Astrocyte (in vitro differentiated cells and primary cell): ENCODE data around the gene UTY. TPM values are rescaled to one million over a fixed set of nuclear protein-coding genes. Genes with fewer than 3 reads are reported as not detected.
A peak's percentile ranks its signal among the peaks of the same experiment; 100 is the strongest.

Experiments
- DNase-seq: peaks from one replicate; pipeline ENCODE4 v3.0.0-alpha.2; 2010; ENCODE audit warnings: low read depth
- FAIRE-seq: peaks from 2 replicates; lab custom pipeline; 2011; peaks lifted over from hg19 to GRCh38; lab: Jason Lieb, UNC
- H2AFZ ChIP-seq: 2 replicates; pipeline ENCODE4 v1.6.0; 2012; ENCODE audit warnings: low read depth, low read length, inconsistent platforms
- H3K27ac ChIP-seq: 2 replicates; pipeline ENCODE4 v1.5.1; 2011; ENCODE audit warnings: low read depth, low read length, inconsistent platforms
- H3K27me3 ChIP-seq: 2 replicates; pipeline ENCODE4 v1.6.0; 2011; ENCODE audit warnings: low read length, inconsistent platforms; ENCODE audit not compliant: insufficient read depth
- H3K36me3 ChIP-seq: 2 replicates; pipeline ENCODE4 v1.5.1; 2011; ENCODE audit warnings: low read length, inconsistent platforms; ENCODE audit not compliant: insufficient read depth
- H3K4me1 ChIP-seq: 2 replicates; pipeline ENCODE4 v1.5.1; 2011; ENCODE audit warnings: low read length, inconsistent platforms; ENCODE audit not compliant: insufficient read depth
- H3K4me2 ChIP-seq: 2 replicates; pipeline ENCODE4 v1.6.0; 2012; ENCODE audit warnings: low read length, inconsistent platforms
- H3K4me3 ChIP-seq: 2 replicates; pipeline ENCODE4 v1.5.1; 2011; ENCODE audit warnings: low read depth, mild to moderate bottlenecking, low read length, inconsistent platforms; ENCODE audit not compliant: insufficient read depth
- H3K79me2 ChIP-seq: 2 replicates; pipeline ENCODE4 v1.6.0; 2012; ENCODE audit warnings: mild to moderate bottlenecking, low read length, inconsistent platforms; ENCODE audit not compliant: insufficient read depth
- H3K9ac ChIP-seq: 2 replicates; pipeline ENCODE4 v1.6.0; 2012; ENCODE audit warnings: mild to moderate bottlenecking, low read length, inconsistent platforms
- H3K9me3 ChIP-seq: 2 replicates; pipeline ENCODE4 v1.5.1; 2012; ENCODE audit warnings: low read depth, mild to moderate bottlenecking, low read length, inconsistent platforms; ENCODE audit not compliant: insufficient read depth
- H4K20me1 ChIP-seq: 2 replicates; pipeline ENCODE4 v1.6.0; 2012; ENCODE audit warnings: low read length, inconsistent platforms; ENCODE audit not compliant: insufficient read depth
- H3K27ac Mint-ChIP-seq: one replicate; pipeline ENCODE4 v1.8.0; 2021; ENCODE audit warnings: mild to moderate bottlenecking, mixed read lengths; ENCODE audit not compliant: unreplicated experiment
- H3K27me3 Mint-ChIP-seq: one replicate; pipeline ENCODE4 v1.8.0; 2021; ENCODE audit warnings: low read depth, mixed read lengths; ENCODE audit not compliant: unreplicated experiment
- H3K36me3 Mint-ChIP-seq: one replicate; pipeline ENCODE4 v1.8.0; 2021; ENCODE audit warnings: low read depth, mixed read lengths; ENCODE audit not compliant: unreplicated experiment
- H3K4me1 Mint-ChIP-seq: one replicate; pipeline ENCODE4 v1.8.0; 2021; ENCODE audit warnings: low read depth, mixed read lengths; ENCODE audit not compliant: unreplicated experiment
- H3K4me3 Mint-ChIP-seq: one replicate; pipeline ENCODE4 v1.8.0; 2021; ENCODE audit warnings: mild to moderate bottlenecking, moderate library complexity, mixed read lengths; ENCODE audit not compliant: unreplicated experiment
- H3K9me3 Mint-ChIP-seq: one replicate; pipeline ENCODE4 v1.8.0; 2021; ENCODE audit warnings: mild to moderate bottlenecking, mixed read lengths; ENCODE audit not compliant: unreplicated experiment
- EZH2 ChIP-seq: IDR thresholded peaks from 2 replicates; pipeline ENCODE4 v1.6.1; 2012; ENCODE audit warnings: mild to moderate bottlenecking, low read length, inconsistent platforms; ENCODE audit not compliant: insufficient read depth
- total RNA-seq: library from RNA; stranded (reverse); gene quantifications from 2 replicates; pipeline ENCODE4 v1.2.1, GENCODE V29; 2021
- TF ChIP-seq, protein P1 (sequence below): IDR thresholded peaks from 2 replicates; pipeline ENCODE4 v1.5.1; 2011; ENCODE audit warnings: low read depth, mild to moderate bottlenecking, inconsistent platforms, low read length, moderate library complexity; ENCODE audit not compliant: insufficient read depth

UTY gene
- total RNA-seq, 1 donor from 2014 or later: 14.9 TPM

GRCh38 chrY:13363641-13364040, 116.2 kb downstream of the UTY start:
- no peak for DNase-seq
- Histone ChIP-seq H3K36me3 (peaks cover 2% of the 10 kb centered on the region), H3K4me3 (no peak overlapping the region), H3K79me2 (no peaks in the 10 kb centered on the region), H3K9me3 (no peaks in the 10 kb centered on the region), H3K27ac (no peak overlapping the region), H3K4me2 (no peak overlapping the region), H4K20me1 (no peaks in the 10 kb centered on the region), H3K27me3 (no peaks in the 10 kb centered on the region), H3K4me1 (peaks cover 2% of the 10 kb centered on the region), H3K9ac (no peak overlapping the region), H2AFZ (no peak overlapping the region)
- no peak for TF ChIP-seq EZH2
- TF ChIP-seq, protein P1, sequence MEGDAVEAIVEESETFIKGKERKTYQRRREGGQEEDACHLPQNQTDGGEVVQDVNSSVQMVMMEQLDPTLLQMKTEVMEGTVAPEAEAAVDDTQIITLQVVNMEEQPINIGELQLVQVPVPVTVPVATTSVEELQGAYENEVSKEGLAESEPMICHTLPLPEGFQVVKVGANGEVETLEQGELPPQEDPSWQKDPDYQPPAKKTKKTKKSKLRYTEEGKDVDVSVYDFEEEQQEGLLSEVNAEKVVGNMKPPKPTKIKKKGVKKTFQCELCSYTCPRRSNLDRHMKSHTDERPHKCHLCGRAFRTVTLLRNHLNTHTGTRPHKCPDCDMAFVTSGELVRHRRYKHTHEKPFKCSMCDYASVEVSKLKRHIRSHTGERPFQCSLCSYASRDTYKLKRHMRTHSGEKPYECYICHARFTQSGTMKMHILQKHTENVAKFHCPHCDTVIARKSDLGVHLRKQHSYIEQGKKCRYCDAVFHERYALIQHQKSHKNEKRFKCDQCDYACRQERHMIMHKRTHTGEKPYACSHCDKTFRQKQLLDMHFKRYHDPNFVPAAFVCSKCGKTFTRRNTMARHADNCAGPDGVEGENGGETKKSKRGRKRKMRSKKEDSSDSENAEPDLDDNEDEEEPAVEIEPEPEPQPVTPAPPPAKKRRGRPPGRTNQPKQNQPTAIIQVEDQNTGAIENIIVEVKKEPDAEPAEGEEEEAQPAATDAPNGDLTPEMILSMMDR: no peak
- no peak for FAIRE-seq
- Mint-ChIP-seq H3K36me3 (no peaks in the 10 kb centered on the region), H3K9me3 (no peaks in the 10 kb centered on the region), H3K4me1 (peaks cover 14% of the 10 kb centered on the region), H3K27ac (no peak overlapping the region), H3K27me3 (no peaks in the 10 kb centered on the region), H3K4me3 (no peak overlapping the region)

DNA sequence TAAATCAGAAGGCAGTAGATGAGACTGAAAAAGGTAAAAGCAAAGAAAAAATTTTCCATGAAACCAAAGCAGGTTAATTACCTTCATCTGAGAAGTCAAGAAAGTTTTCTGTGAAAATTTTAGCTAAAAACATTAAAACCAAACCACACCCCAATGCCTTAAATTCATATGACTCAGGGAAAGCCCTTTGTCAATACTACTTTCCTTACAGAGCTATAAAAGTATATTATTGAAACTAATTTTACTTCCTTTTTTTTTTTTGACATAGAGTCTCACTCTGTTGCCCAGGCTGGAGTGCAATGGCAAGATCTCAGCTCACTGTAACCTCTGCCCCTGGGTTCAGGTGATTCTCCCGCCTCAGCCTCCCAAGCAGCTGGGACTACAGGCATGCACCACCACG, 117.2 kb downstream of the UTY start:
- Histone ChIP-seq H2AFZ (no peak overlapping the region), H3K9me3 (no peaks in the 10 kb centered on the region), H3K27ac (no peak overlapping the region), H3K9ac (no peak overlapping the region), H3K4me1 (peaks cover 2% of the 10 kb centered on the region), H3K36me3 (no peaks in the 10 kb centered on the region), H3K4me2 (no peak overlapping the region), H4K20me1 (no peaks in the 10 kb centered on the region), H3K4me3 (no peak overlapping the region), H3K79me2 (no peaks in the 10 kb centered on the region), H3K27me3 (no peaks in the 10 kb centered on the region)
- Mint-ChIP-seq H3K9me3 (no peaks in the 10 kb centered on the region), H3K4me3 (no peak overlapping the region), H3K27ac (peak overlapping the region; percentile 84), H3K27me3 (no peaks in the 10 kb centered on the region), H3K36me3 (no peaks in the 10 kb centered on the region), H3K4me1 (peaks cover 14% of the 10 kb centered on the region)
- no peak for FAIRE-seq
- TF ChIP-seq, protein P1: no peak
- no peak for TF ChIP-seq EZH2
- DNase-seq: no peak

DNA sequence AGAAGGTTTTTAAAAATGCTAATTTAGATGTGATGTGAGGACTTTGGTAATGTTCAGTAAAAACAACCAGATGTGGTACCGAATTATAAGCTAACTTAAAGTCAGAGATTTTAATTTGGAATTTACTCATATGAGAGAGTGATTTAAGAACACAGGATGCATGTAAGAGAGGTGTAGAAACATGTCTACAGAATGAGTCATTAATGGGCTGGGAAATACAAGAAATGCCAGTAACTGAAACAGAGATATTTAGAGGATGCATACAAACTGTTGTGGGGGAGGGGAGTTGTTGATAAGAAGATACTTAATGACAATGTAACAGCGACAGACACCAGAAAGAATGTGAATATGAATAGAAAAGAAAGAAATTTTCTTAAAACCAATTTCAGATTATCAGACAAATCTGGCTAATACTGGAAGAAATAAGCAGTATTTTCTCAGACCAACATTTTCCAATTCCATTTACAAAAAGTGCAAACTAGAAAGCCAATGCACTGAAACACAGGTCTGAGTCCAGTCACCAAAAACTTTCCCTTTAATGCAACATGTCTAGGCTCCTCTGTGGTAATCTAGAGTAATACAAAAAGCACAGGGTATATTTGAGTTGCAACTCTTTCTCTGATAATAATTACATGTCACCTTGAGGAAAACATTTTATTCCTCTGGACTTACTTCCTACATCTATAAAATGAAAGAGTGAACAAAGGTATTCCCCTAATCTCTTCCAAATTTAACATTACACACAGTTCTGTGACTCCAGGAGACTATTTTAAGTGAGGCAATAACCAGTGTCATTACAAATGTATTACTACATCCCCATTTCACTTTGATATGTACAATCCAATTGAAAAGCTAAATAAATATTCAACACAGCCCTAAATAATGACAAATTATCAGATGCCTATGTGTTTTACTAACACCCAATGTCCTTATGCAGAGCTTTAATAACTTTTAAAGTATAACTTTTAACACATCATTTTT, 117.9 kb downstream of the UTY start:
- Mint-ChIP-seq H3K9me3 (no peaks in the 10 kb centered on the region), H3K36me3 (no peaks in the 10 kb centered on the region), H3K4me1 (peaks cover 14% of the 10 kb centered on the region), H3K27me3 (no peaks in the 10 kb centered on the region), H3K27ac (peak overlapping the region; percentile 84), H3K4me3 (no peak overlapping the region)
- peak overlapping the region; percentile 36 for H3K4me2 ChIP-seq
- H3K27ac ChIP-seq: peak overlapping the region; percentile 10
- no peaks in the 10 kb centered on the region for H4K20me1 ChIP-seq
- H3K9ac ChIP-seq: no peak overlapping the region
- TF ChIP-seq, protein P1: no peak
- TF ChIP-seq EZH2: no peak
- H3K27me3 ChIP-seq: no peaks in the 10 kb centered on the region
- no peaks in the 10 kb centered on the region for H3K36me3 ChIP-seq
- no peaks in the 10 kb centered on the region for H3K79me2 ChIP-seq
- H2AFZ ChIP-seq: no peak overlapping the region
- FAIRE-seq (no peak), DNase-seq (no peak)
- H3K9me3 ChIP-seq: no peaks in the 10 kb centered on the region
- no peak overlapping the region for H3K4me3 ChIP-seq
- H3K4me1 ChIP-seq: peaks cover 2% of the 10 kb centered on the region
